GM19238 (cell line): Measurements from ENCODE around the gene ATP2B3.

Experiments used
- DNase-seq: peaks from one replicate; pipeline ENCODE4 v3.0.0; 2011; ENCODE audit warnings: low spot score; ENCODE audit not compliant: insufficient read length

Gene ATP2B3

DNA sequence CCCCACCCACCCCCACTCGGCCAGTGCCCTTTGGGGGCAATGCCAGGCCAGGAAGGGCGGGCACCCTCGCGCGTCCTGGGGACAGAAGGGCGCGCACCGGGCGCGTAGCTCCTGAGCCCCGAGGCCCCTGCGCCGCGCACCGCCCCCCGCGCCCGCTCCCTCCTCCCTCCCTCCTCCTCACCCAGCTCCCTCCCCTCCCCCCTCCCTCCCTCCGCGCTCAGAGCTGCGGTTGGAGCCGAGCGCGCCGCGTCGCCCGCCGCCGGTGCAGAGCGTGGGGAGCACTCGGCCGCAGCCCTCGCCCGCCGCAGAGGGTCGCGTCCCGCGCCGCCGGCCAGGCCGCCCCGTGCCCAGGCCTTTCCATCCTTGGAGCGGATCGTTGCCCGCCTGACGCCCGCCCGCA, at the start of gene ATP2B3:
Gene ATP2B3 (plus strand): TSS at position 220 of the 400 bp plus-strand sequence. CDS start 18,606 bp downstream, outside the sequence.
- no peak for DNase-seq

DNA sequence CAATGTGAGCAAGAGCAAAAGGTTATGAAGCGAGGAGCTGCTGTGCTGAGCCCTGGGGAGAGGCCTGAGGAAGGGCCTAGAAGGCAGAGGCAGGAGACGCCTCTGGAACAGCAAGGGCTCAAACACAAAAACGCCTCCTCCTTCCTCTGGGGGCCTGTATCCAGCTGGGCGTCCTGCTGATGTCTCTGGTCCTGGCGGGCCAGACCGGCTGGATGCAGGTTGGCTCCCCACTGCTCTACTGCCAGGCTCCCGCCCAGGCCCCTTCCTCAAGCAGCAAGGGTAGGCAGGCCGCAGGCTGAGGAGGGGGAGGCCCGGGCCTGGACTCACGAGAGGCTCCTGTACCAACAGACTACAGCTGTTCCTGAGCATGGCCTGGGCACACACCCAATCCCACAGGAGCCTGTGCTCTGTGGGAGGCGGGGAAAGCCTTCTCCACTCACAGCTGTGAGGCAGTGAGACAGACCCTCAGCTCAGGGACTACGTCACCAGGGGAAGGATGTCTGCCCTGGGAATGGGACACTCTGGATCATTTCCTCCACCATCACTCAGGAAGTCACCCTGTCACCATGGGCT, 49.3 kb upstream of the ATP2B3 start:
- no peak for DNase-seq

DNA sequence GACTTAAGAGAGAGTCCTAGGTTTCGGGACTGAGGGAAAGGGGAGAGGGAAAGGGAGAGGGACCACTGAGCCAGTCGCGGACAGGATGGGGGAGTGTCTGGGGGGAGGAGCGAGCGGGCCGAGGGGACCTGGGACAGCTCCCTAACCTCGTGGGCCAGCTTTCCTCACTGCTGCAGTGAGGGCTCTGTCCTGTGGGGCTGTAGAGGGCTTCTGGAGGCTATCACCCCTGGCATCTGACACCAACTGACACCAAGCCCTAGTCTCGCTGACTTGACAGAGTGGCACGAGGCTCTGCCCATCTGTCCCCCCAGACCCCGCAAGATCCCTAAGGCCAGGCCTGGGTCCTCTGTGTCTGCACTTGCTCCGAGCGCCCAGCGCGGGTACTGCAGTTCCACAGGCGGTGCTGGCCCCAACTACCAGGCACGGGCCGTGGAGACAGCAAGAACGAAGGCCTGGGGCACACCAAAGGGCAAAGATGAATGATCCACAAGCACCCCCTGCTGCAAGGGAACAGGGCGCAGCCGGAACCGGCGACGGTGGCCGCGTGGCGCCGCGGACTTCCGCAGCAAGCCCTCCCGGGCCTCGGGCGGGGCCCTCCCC, 47.5 kb upstream of the ATP2B3 start:
- DNase-seq: no peak

DNA sequence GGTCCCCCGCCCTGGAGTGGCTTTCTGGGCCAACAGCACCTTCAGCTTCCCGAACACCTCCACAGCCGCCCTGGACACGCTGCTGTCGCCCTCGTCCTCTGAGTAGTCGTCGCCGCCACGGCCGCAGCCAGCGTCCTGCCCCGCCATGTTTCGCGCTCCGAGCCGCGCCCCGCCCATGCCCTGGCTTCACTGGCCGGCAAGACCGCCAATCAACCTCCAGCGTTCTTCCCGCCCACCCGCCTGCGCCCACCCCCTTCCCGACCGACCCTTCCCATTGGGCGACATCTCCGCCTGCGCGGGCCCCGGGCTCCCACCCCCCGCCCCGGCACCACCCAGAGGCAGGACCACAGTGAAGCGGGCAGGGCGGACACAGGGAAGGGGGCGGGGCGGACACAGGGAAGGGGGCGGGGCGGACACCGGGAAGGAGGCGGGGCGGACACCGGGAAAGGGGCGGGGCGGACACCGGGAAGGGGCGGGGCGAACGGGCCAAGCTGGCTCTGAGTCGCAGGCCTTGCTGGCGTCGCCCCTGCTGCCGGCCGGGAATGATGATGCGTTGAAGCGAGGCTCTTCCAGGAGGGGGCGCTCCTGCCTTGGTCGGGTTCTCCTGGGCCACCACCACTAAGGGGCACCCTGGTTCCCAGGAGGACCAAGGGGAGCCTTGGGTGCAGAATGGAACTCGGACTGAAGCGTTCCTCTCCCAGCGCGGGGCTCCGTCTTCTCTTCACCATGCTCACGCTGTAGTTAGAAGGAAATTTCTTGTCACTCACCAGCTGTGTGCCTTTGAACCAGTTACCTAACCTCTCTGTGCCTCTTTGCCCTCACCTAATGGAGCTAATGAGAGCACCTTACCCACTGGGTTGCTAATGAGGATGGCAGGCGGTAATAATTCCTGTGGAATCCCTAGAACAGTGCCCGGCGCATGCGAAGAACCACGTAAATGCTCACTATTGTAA, 46.8 kb upstream of the ATP2B3 start, which contains the start of gene HAUS7:
Gene HAUS7 (minus strand): TSS at position 166 of the 953 bp plus-strand sequence. CDS start 19 bp downstream, at position 147.
- DNase-seq: peak; percentile 85

DNA sequence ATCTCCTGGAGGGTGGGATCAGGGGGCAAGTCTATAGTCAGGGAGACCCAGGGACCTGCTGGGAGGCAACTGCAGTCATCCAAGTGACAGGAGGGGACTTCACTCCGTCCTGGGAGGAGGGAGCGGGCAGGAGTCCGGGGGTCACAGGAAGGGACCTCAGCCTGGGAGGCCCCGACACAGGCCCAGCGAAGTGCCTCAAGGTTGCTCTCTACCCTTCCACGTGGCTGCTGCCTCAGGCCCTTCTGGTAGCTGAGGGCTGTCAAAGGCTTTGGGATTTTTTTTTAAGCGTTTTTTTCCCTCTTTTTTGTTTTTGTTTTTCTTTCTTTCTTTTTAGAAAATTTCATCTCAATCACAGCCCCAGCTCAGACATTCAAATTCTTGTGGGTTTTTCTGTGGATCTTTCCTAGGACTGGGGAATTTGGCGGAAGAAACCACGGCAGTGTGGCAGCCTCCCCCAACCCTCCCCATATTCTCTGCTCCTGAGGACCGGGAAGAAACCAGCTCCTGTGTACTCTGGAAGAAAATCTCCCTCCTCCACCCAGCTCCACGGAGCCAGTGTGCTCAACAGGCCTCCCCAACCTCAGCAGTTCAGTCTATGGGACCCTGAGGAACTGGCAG, 45.7 kb upstream of the ATP2B3 start:
- DNase-seq: no peak

DNA sequence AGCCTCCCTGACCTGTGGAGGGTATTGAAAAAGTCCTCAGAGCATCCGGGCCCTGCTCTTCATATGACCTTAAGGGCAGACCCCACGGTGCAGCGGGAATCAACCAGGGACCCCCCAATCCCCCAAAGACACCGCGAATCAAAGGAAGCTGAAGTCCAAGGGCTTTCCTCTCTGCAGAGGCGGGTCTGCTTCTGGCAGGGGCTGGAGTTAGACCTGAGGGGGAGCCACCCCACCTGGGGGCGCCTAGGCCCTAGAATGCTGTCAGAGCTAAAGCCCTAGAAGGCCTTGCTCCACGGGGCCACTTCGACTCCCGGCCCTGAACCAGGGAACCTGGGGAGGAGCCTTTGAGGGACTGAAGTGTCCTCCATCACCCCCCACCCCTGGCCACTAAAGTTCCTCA, 44.3 kb upstream of the ATP2B3 start:
- no peak for DNase-seq

DNA sequence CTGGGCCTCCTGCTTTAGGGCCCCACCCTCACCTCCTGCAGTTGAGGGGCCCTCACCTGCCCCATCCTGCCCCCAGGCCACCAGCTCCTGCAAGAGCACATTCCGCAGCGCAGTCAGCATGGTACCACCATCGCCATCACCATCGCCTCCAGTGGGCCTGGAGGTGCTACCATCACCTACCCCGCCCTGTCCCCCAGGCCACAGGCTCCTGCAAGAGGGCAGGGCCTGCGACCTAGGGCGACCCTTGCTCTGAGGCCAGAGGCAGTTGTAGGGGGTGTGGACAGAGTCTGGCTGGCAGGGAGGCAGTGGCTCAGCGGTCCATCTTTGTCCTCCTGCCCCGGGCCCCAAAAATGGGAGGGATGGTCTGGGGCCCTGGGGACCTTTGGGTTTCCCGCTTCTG, 43.2 kb upstream of the ATP2B3 start:
- DNase-seq: no peak

DNA sequence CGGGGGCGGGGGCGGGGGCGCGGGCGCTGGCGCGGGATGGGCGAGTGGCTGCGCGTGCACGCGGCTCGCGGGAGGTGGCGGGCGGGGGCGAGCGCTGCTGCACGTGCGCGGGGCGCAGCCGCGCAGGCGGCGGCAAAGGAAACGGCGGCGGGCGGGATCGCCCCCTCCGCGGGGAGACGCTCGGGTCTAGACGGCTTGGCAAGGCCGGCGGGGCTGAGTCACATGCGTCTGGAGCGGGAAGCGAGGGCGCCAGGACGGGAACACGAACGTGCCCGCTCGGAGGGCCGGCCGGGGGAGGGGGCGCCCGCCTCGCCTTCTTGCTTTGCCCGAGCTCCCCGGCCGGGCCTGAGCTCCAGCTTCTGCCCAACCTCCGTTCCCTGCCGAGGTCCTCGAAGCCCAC, 42.7 kb upstream of the ATP2B3 start:
- no peak for DNase-seq

DNA sequence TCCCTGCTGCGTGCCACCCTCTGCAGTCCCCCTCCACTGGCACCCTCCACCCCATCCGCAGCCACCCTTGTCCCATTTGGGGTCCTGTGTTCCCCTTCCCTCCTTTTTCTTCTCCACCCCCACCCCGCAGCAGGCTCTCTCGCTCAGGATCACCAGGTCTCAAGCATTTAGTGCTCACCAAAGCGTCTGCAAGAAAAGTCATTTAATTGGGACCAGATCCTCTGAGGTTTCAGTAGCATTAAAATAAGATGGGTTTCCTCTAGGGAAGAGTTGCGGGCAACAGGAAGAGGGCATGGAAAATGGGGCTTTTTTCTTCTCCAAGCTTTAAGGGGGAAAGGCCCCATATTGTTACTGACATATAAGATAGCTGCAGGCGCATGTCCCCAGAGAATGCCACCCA, 42.2 kb upstream of the ATP2B3 start:
- no peak for DNase-seq

DNA sequence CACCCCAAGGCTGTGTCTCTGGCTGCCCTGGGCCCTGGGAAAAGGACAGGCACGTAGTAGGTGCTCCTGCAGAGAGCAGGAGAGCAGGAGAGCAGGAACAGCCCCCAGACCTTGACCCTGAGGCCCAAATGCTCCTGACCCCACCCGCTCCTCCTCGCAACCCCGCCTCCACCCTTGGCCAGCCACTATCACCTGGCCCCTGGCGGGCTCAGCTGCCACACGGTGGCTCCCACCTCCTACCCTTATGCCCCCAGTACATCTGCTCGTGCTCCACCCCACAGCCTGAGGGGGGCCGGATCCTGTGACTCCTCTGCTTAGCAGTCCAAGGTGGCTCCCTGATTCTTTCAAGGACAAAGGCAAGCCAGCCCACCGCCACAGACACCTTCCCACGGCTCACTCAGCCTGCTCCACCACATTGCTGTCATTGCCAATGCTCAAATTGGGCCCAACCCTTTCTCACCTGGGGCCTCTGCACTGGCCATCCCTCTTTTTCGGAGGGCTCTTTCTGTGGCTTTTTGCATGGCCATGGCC, 41.6 kb upstream of the ATP2B3 start:
- DNase-seq: no peak

DNA sequence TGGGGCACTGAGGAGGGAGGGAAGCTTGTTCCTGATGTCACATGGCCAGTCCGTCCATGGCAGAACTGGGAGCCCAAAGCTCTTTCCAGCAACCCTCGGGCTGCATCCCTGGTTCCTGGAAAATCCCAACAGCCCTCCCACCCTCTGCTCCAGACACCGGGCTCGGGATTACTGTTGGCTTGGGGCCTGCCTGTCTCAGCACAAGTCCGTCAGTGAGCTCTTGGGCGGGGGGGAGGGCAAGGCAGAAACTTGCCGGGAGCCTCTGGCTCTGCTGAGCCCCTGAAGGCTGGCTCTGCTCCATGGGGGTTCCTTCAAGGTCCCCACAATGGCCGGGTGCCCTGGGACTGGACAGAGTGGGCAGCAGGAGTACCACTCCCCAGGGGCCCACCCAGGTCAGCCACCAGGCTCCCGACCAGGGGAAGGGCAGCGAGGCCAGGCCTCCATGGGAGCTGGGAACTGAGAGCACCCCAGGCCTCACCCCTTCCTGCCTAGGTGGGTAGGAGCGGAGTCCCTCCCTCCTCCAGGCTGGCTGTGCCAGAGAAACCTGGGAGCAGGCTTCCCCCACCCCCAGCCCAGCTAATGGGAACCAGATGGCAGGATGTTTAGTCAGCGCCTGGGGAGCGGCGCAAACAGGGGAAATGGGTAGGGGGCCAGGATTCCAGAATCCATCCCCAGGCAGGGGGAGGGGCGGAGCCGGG, 40.6 kb upstream of the ATP2B3 start:
- DNase-seq: no peak

DNA sequence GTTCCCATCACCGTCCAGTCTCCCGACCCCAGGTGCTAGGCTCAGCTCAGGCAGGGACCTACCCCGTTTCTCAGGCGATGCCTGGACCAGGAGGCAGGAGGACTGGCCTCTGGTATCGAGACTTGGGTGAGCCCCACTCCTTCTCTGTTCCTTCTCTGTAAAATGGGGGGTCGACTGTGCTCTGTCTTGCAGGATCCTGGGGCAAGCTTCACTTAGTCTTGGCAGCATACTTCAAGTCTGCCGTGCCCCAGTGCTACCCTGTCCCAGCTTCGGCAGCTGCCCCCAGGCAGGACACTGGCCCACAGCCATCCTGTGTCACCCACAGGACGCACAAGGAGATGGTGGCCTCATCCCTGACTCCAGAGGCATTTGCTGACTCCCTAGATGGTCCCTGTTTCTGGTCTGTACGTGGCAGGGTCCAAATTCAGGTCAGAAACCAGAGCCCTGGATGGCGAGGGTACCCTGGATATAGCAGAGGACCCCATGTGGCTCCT, 40.0 kb upstream of the ATP2B3 start:
- DNase-seq: no peak

DNA sequence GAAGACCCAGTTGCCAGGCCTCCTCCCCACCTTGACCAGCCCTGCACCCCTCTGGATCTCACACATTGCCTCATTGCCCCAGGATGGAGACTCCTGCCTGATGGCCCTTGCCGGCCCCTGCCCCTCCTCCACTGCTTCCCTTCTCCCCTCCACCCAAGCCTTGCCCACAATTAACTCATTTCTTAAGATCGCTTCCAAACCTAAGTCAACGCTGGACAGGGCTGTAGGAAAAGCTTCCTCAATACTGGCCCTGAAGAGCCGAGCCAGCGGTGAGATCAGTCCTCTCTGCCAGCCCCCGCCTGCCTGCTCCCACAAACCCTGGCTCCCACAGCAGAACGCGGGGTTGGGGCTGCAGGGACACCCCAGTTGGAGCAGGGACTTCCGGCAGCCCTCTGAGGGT, 39.5 kb upstream of the ATP2B3 start:
- DNase-seq: no peak

DNA sequence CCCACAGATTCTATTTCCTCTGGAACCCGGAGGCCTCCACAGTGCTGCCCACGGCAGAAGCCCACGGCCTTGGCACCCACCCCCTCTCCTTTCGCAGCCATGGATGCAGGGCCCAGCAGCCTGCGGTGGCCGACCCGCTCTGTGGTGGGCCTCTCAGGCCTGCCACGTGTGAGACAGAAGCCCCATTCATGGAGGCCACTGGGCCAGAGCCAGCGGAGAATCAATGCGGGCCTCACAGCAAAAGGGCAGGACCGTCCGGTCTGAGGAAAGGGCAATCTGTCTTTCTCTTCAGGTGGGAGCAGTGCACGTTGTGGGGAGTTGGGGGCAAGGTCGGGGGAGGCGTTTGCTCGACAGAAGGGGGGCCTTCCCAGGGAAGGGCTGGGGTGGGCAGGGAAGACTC, 38.7 kb upstream of the ATP2B3 start:
- DNase-seq: no peak

DNA sequence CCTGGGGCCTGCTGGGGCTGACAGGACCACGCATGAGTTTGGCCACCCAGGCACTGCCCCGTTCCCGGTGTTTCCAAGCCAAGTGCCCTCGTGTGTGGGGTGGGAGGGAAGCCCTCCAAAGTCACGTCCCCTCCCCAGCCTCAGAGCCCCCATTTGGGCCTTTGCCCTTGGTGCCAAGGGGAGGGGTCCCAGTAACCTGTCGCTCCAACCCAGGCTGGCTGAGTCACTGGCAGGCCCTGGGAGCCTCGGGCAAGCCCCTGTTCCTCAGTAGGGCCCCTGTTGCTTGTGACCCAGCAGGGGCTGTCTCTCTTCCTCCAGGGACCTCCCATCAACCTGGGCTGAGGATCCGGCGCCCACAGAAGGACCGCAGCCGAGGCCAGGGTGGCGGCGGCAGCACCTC, 36.4 kb upstream of the ATP2B3 start:
- DNase-seq: no peak

DNA sequence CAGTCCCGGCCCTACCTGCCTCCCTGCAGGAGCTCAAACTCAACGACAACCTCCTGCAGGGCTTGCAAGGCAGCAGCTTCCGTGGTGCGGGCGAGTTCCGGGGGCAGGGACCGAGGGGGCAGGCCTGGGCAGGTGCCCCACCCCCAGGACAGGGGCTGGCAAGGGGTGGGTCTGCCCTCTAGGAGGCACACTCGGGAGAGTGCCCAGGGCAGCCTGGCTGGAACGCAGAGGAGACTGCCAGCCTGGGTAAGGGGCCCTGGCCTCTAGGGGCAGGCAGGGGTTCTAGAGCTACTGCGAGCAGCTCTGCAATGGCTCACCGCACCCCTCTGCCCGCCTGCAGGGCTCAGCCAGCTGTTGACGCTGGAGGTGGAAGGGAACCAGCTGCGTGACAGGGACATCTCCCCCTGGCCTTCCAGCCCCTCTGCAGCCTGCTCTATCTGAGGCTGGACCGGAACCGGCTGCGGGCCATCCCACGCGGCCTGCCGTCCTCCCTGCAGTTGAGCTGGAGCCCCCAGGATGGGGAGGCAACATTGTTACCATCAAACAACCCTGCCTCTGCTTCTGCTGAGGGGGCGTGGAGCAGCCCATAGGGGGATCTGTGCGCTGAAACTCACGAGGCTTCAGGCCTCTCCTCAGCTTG, 34.9 kb upstream of the ATP2B3 start:
- no peak for DNase-seq

DNA sequence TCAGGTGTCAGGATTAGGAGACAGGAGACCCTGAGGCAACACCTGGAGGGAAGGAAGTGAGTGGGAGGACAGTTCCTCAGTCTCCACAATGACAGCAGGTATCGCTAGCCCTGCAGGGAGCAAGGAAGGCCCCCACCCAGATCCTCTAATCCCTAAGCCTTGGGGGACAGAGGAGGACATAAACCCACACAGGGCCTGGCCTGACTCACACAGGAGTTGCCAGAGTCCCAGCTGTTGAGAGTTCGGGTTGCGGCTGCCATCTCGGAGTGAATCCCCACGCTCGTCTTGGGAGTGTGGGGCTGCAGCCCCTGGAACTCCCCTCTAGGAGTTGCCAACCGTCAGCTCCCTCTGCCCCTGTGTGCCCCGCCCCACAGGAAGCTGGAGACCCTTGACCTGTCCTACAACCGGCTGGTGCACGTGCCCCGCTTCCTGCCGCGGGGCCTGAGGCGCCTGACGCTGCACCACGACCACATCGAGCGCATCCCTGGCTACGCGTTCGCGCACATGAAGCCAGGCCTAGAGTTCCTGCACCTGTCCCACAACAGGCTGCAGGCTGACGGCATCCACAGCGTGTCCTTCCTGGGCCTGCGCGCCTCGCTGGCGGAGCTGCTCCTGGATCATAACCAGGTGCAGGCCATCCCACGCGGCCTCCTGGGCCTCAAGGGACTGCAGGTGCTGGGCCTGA, 31.9 kb upstream of the ATP2B3 start:
- no peak for DNase-seq

DNA sequence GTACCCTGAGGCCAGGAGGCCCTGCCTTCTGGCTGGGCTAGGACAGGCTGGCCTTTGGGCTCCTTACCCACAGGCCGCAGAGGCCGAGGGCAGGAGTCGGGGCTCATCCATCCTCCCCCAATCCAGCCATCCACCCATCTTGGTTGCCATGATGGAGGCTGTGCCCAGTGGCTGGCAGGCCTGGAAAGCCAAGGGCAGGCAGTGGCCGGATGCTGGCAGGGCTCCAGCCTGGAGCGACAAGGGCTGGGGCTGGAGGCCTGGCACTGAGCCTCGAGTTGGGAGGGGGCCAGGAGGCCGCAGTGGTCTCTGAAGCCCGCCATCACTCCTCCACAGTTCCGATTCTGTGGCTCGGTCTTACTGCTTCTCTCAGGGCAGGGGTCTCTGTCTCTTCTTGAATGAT, 31.3 kb upstream of the ATP2B3 start:
- DNase-seq: no peak

DNA sequence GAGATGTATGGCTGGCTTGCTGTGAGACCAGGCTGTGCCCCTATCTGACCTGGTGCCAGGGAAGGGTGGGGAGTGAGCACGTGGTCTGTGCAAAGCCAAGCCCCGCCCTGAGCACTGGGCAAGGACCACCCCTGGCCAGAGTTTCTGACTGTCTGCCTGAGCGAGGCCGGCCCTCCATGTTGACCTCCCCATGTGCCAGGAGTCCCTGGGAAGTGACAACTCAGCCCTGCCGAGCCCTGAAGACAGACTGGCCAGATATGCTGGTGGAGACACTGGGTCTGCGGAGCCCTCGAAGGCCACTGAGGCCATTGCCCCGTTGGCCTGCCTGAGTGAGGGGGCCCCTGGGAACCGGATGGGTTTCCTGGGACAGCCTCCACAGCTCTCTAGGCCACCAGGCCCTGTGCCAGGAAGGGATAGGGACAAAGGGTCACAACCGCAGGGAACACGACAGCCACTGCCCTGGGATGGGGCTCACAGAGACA, 29.8 kb upstream of the ATP2B3 start:
- DNase-seq: no peak
